ENCODE results near the gene DHRS12.

The DHRS12 gene

GRCh38 chr13:51838240-51838846 lies 34.4 kb upstream of the DHRS12 start:
- H3K4me1 Mint-ChIP-seq: peaks cover 6% of the 10 kb centered on the region
- H3K27me3 Mint-ChIP-seq (ENCODE audit: low read depth): peaks cover 5% of the 10 kb centered on the region
- H3K36me3 Mint-ChIP-seq (ENCODE audit: low read depth): no peaks in the 10 kb centered on the region
- TF ChIP-seq CTCF (IDR thresholded peaks at IDR 0.05; ENCODE audit: unreplicated experiment in 3 of 3): no peak
- no peak overlapping the region for H3K27ac Mint-ChIP-seq
- no peak overlapping the region for H3K4me3 Mint-ChIP-seq
- no peaks in the 10 kb centered on the region for H3K9me3 Mint-ChIP-seq

GRCh38 chr13:51837016-51837415 lies 33.1 kb upstream of the DHRS12 start:
- no peak overlapping the region for H3K4me3 Mint-ChIP-seq
- H3K36me3 Mint-ChIP-seq (ENCODE audit: low read depth): no peaks in the 10 kb centered on the region
- peaks cover 6% of the 10 kb centered on the region for H3K4me1 Mint-ChIP-seq
- TF ChIP-seq CTCF (IDR thresholded peaks at IDR 0.05; ENCODE audit: unreplicated experiment in 3 of 3): no peak
- peaks cover 13% of the 10 kb centered on the region for H3K27me3 Mint-ChIP-seq (ENCODE audit: low read depth)
- H3K27ac Mint-ChIP-seq: no peak overlapping the region
- H3K9me3 Mint-ChIP-seq: no peaks in the 10 kb centered on the region

- Mint-ChIP-seq H3K36me3 (ENCODE audit: low read depth) (no peaks in the 10 kb centered on the region), H3K4me1 (peaks cover 6% of the 10 kb centered on the region), H3K27ac (no peak overlapping the region), H3K4me3 (no peak overlapping the region), H3K27me3 (ENCODE audit: low read depth) (peaks cover 24% of the 10 kb centered on the region), H3K9me3 (no peaks in the 10 kb centered on the region)
- TF ChIP-seq CTCF (IDR thresholded peaks at IDR 0.05; ENCODE audit: unreplicated experiment in 3 of 3): no peak
Measured at GRCh38 chr13:51834581-51835171, 30.7 kb upstream of the DHRS12 start.

GRCh38 chr13:51833980-51834379 lies 30.0 kb upstream of the DHRS12 start:
- H3K27ac Mint-ChIP-seq: no peak overlapping the region
- peaks cover 6% of the 10 kb centered on the region for H3K4me1 Mint-ChIP-seq
- no peak for TF ChIP-seq CTCF (IDR thresholded peaks at IDR 0.05; ENCODE audit: unreplicated experiment in 3 of 3)
- no peaks in the 10 kb centered on the region for H3K36me3 Mint-ChIP-seq (ENCODE audit: low read depth)
- H3K9me3 Mint-ChIP-seq: no peaks in the 10 kb centered on the region
- no peak overlapping the region for H3K4me3 Mint-ChIP-seq
- H3K27me3 Mint-ChIP-seq (ENCODE audit: low read depth): peaks cover 28% of the 10 kb centered on the region

- Mint-ChIP-seq H3K9me3 (no peaks in the 10 kb centered on the region), H3K4me3 (no peak overlapping the region), H3K4me1 (peaks cover 6% of the 10 kb centered on the region), H3K27ac (no peak overlapping the region), H3K27me3 (ENCODE audit: low read depth) (peaks cover 27% of the 10 kb centered on the region), H3K36me3 (ENCODE audit: low read depth) (no peaks in the 10 kb centered on the region)
- TF ChIP-seq CTCF (IDR thresholded peaks at IDR 0.05; ENCODE audit: unreplicated experiment in 3 of 3): no peak
Measured at GRCh38 chr13:51832471-51833152, 28.6 kb upstream of the DHRS12 start.
